Body of pancreas (tissue), 4 donors: Measurements from ENCODE around the gene MYBPC1. TPM values are rescaled to one million over a fixed set of nuclear protein-coding genes. Genes with fewer than 3 reads are reported as not detected.

ENCODE experiments used
- ATAC-seq: fragments of 150-250 bp; one replicate; pipeline ENCODE4 v1.9.1; 2016
- DNase-seq, 4 donors: peaks; one replicate each; pipeline ENCODE4 v3.0.0-alpha.2; 2019
- H3K27ac ChIP-seq, 4 donors: fragments of 200-600 bp; sonication (generic); 1 replicate in 3 of 4; 2 replicates in 1 of 4; pipeline versions ENCODE4 v1.5.1 to v1.6.1; 2016 to 2019; ENCODE audit warnings: mild to moderate bottlenecking in 1 of 4, mixed read lengths in 1 of 4, moderate library complexity in 1 of 4
- H3K27me3 ChIP-seq, 2 donors: fragments of 200-600 bp; sonication (generic); one replicate each; pipeline ENCODE4 v1.6.0; 2016; ENCODE audit warnings: mild to moderate bottlenecking in 1 of 2
- H3K36me3 ChIP-seq, 2 donors: fragments of 200-600 bp; sonication (generic); replicated peaks in 1 of 2; 2 replicates each; pipeline ENCODE4 v1.5.1; 2016; ENCODE audit warnings: low read depth in 2 of 2; ENCODE audit not compliant: insufficient read depth in 1 of 2
- H3K4me1 ChIP-seq: fragments of 200-600 bp; sonication (generic); one replicate; pipeline ENCODE4 v1.6.0; 2016
- H3K4me3 ChIP-seq, 2 donors: fragments of 200-600 bp; sonication (generic); 1 replicate in 1 of 2; 2 replicates in 1 of 2; pipeline ENCODE4 v1.5.1; 2016 to 2019
- H3K9me3 ChIP-seq, 3 donors: fragments of 200-600 bp; sonication (generic); 1 replicate in 2 of 3; 2 replicates in 1 of 3; pipeline ENCODE4 v1.5.1; 2016
- CTCF ChIP-seq, 7 experiments: fragments of 450-650 bp in 4 of 7; fragments of 200-600 bp in 3 of 7; sonication (generic) in 3 of 7; IDR thresholded peaks; one replicate each; pipeline ENCODE4 v1.5.1; 2016 to 2019; ENCODE audit warnings: antibody characterized with exemption in 7 of 7
- POLR2A ChIP-seq, 3 donors: fragments of 450-650 bp; IDR thresholded peaks; one replicate each; pipeline ENCODE4 v1.6.1; 2016; ENCODE audit warnings: antibody characterized with exemption in 3 of 3, mild to moderate bottlenecking in 2 of 3
- WGBS, 2 donors: methylation state at CpG; one replicate each; pipeline ENCODE4 v1.1.5; 2017; 5-methylcytosine and 5-hydroxymethylcytosine counted together
- intact Hi-C: fragments of 100-400 bp; cut with DNase I; formaldehyde crosslinking; loops from one replicate; pipeline ENCODE4 v1.15.1; 2023
- total RNA-seq, 2 donors: library from RNA; depleted of rRNA; stranded (reverse); fragments of >200 nt; gene quantifications; one replicate each; pipeline ENCODE4 v1.1.0, GENCODE V29; 2016

Gene MYBPC1
- total RNA-seq, 2 donors from 2014 or later, result 0.66 to 0.78 TPM

GRCh38 chr12:101694986-101695385 lies 100.2 kb downstream of the MYBPC1 start:
- peaks cover 22% of the 10 kb centered on the region for H3K4me1 ChIP-seq
- no peak overlapping the region for H3K4me3 ChIP-seq
- no peak overlapping the region for H3K27ac ChIP-seq
- intact Hi-C loops, result no loop called here
- no peak for TF ChIP-seq CTCF (IDR thresholded peaks at IDR 0.05)
- no peak for TF ChIP-seq POLR2A (IDR thresholded peaks at IDR 0.05)
- 94 to 97% methylated on average over 2 of the region's 2 CpGs for WGBS, 2 donors
- H3K9me3 ChIP-seq, result no peaks in the 10 kb centered on the region
- no peak for ATAC-seq
- no peak for DNase-seq
- no peaks in the 10 kb centered on the region for H3K36me3 ChIP-seq
- no peaks in the 10 kb centered on the region for H3K27me3 ChIP-seq

- Histone ChIP-seq H3K9me3 (no peaks in the 10 kb centered on the region), H3K27me3 (no peaks in the 10 kb centered on the region), H3K27ac (no peak overlapping the region), H3K36me3 (no peaks in the 10 kb centered on the region), H3K4me1 (peaks cover 22% of the 10 kb centered on the region), H3K4me3 (no peak overlapping the region)
- intact Hi-C loops, result no loop called here
- WGBS, 2 donors, result 95 to 97% methylated on average over 1 of the region's 1 CpG
- no peak for DNase-seq
- ATAC-seq, result no peak
- TF ChIP-seq POLR2A (IDR thresholded peaks at IDR 0.05) (no peak), CTCF (IDR thresholded peaks at IDR 0.05) (no peak)
These were observed 100.9 kb downstream of the MYBPC1 start for GRCh38 chr12:101695706-101696105.

GRCh38 chr12:101696251-101697196 lies 101.8 kb downstream of the MYBPC1 start:
- Histone ChIP-seq H3K27ac (peak overlapping the region; percentile 81 to 93 (median 90)), H3K27me3 (no peaks in the 10 kb centered on the region), H3K36me3 (no peaks in the 10 kb centered on the region), H3K4me3 (peak overlapping the region; percentile 9 to 81), H3K4me1 (peaks cover 28% of the 10 kb centered on the region), H3K9me3 (no peaks in the 10 kb centered on the region)
- DNase-seq (peak; percentile 35 to 53 (median 52)), ATAC-seq (peak; percentile 22)
- WGBS, 2 donors, result 17 to 27% methylated on average over 18 of the region's 18 CpGs
- TF ChIP-seq POLR2A (IDR thresholded peaks at IDR 0.05) (no peak), CTCF (IDR thresholded peaks at IDR 0.05) (no peak)
- intact Hi-C loops, result no loop called here

GRCh38 chr12:101697197-101697929 lies 102.6 kb downstream of the MYBPC1 start, which contains the start of gene CHPT1:
Gene CHPT1 (plus strand): TSS chr12:101697640. CDS start chr12:101697862, 222 bp downstream.
- DNase-seq, result peak; percentile 76 to 87 (median 85)
- no peaks in the 10 kb centered on the region for H3K36me3 ChIP-seq
- no peaks in the 10 kb centered on the region for H3K9me3 ChIP-seq
- TF ChIP-seq POLR2A (IDR thresholded peaks at IDR 0.05) (peak; percentile 32 to 60 (median 59)), CTCF (IDR thresholded peaks at IDR 0.05) (peak in 2 of 7 experiments; percentile 5 to 16)
- no peaks in the 10 kb centered on the region for H3K27me3 ChIP-seq
- peak within 1 kb of the TSS; percentile 81 to 93 (median 90) for H3K27ac ChIP-seq
- H3K4me1 ChIP-seq, result peaks cover 35% of the 10 kb centered on the region
- intact Hi-C loops, result no loop called here
- H3K4me3 ChIP-seq, result peak within 1 kb of the TSS; percentile 78 to 81
- WGBS, 2 donors, result 0 to 1% methylated on average over 5 to 67 of the region's 80 CpGs
- ATAC-seq, result peak; percentile 77
